ENCODE measurements around the gene AQP12A. TPM values are rescaled to one million over a fixed set of nuclear protein-coding genes. Genes with fewer than 3 reads are reported as not detected.

Gene AQP12A
- total RNA-seq, 4 donors from 2014 or later = not detected

DNA sequence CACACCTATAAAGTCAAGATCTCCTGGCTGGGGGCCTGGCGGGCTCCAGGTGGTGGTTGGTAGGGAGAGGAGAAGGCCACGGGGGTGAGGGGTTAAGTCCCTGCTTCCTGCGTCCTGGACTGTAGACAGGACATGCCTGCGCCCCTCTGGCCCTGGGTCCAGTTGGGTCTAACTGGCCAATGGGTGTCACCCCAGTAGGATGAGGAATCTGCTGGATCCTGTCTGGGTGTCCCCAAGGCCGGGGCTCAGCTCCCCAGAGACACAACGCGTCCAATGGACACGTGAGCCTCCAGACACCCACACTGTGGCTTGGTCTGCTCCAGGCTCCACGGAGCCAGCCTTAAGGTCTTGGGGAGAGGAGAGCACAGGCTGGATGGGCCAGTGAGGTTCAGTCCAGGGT, 19.6 kb downstream of the AQP12A start:
- Histone ChIP-seq H3K27ac (no peak overlapping the region), H3K4me3 (no peak overlapping the region), H3K27me3 (no peaks in the 10 kb centered on the region), H3K4me1 (no peaks in the 10 kb centered on the region), H3K36me3 (no peaks in the 10 kb centered on the region), H3K9me3 (no peaks in the 10 kb centered on the region)
- TF ChIP-seq POLR2A (IDR thresholded peaks at IDR 0.05) = no peak
- TF ChIP-seq, protein P1, sequence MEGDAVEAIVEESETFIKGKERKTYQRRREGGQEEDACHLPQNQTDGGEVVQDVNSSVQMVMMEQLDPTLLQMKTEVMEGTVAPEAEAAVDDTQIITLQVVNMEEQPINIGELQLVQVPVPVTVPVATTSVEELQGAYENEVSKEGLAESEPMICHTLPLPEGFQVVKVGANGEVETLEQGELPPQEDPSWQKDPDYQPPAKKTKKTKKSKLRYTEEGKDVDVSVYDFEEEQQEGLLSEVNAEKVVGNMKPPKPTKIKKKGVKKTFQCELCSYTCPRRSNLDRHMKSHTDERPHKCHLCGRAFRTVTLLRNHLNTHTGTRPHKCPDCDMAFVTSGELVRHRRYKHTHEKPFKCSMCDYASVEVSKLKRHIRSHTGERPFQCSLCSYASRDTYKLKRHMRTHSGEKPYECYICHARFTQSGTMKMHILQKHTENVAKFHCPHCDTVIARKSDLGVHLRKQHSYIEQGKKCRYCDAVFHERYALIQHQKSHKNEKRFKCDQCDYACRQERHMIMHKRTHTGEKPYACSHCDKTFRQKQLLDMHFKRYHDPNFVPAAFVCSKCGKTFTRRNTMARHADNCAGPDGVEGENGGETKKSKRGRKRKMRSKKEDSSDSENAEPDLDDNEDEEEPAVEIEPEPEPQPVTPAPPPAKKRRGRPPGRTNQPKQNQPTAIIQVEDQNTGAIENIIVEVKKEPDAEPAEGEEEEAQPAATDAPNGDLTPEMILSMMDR (IDR thresholded peaks at IDR 0.05) = no peak
- no peak for DNase-seq
- intact Hi-C loops (cut with DNase I; ENCODE audit: low total_unique reads) = no loop called here

DNA sequence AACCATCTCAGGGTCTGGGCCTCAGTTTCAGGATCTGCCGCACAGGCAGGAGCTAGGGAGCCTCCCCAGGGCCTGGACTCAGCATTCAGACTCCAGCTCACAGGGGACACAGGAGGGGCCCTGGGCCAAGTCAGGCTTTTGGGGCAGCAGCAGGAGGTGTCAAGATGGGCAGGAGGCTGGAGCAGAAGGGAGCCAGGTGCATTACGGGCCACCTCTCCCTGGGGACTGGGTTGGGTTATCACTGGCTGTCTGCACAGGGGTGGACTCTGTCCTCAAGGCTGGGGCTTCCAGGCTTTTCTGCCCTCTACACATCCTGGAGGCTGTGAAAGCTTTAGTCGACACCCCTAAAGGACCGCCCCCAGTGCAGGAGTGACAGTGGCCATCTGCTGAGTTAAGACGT, 20.0 kb downstream of the AQP12A start:
- H3K9me3 ChIP-seq = no peaks in the 10 kb centered on the region
- no peaks in the 10 kb centered on the region for H3K27me3 ChIP-seq
- intact Hi-C loops (cut with DNase I; ENCODE audit: low total_unique reads) = no loop called here
- no peak overlapping the region for H3K4me3 ChIP-seq
- DNase-seq = no peak
- H3K36me3 ChIP-seq = no peaks in the 10 kb centered on the region
- H3K4me1 ChIP-seq = no peaks in the 10 kb centered on the region
- no peak overlapping the region for H3K27ac ChIP-seq
- no peak for TF ChIP-seq POLR2A (IDR thresholded peaks at IDR 0.05)
- TF ChIP-seq, protein P1 (IDR thresholded peaks at IDR 0.05) = no peak

DNA sequence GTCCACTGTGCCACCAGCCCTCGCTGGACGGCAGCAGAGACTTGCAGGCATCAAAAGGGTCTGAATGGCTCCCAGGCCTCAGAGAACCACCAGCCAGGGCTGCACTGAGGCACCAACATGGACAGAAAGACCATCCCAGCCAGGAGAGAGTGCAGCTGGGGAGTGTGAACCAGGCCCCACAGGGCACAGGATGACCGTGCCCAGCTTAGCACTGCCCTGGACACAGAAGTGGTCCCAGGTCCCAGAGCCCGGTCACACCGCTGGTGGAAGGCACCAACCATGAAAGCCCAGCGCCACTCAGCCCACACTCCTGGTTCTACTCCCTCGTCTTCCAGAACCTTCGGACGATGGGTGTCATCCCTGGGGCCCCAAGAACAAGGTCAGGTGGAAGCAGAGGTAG, 20.5 kb downstream of the AQP12A start:
- Histone ChIP-seq H3K9me3 (no peaks in the 10 kb centered on the region), H3K4me3 (no peak overlapping the region), H3K4me1 (no peaks in the 10 kb centered on the region), H3K27ac (no peak overlapping the region), H3K36me3 (no peaks in the 10 kb centered on the region), H3K27me3 (no peaks in the 10 kb centered on the region)
- intact Hi-C loops (cut with DNase I; ENCODE audit: low total_unique reads) = no loop called here
- TF ChIP-seq POLR2A (IDR thresholded peaks at IDR 0.05) = no peak
- TF ChIP-seq, protein P1 (IDR thresholded peaks at IDR 0.05) = no peak
- DNase-seq = no peak

DNA sequence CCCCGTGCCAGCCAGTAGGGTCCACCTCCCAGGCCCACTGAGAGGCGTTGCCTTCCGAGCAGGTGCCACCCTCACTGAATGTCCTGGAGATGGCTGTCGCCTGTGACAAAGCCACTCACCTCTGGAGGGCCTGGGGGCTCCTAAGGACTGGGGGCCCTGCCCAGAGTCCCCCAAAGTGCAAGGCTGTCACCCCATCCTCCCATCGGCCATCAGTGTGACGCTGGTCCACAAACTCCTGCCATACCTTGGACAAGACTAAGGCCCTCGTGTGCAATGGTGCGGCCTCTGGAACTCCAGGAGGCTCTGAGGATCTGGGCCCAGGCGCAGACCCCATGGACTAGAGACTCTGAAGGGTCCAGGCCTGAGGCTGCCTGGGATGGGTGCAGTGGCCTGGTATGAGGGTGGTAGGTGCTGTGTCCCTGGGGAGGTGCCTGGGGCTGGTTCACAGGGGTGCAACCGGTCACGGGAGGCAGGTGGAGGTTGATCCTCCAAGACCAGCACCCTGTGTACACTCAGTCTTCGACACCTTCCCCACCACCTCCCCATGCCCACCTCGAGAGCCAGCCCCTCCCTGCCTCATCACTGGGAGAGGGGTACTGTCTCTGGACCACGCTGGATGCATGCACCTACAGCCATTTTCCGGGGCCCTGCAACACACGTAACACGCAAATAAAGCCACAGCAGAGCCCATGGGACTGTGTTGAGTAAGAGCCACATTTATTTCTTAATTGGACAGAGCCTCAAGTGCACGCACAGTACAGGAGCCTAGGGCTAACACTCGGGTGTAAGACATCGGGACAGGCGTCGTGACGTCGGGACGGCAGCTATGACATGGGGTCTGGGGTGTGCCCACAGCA, 21.6 kb downstream of the AQP12A start:
- no peak overlapping the region for H3K4me3 ChIP-seq
- no peak overlapping the region for H3K27ac ChIP-seq
- no peak for DNase-seq
- H3K4me1 ChIP-seq = no peaks in the 10 kb centered on the region
- intact Hi-C loops (cut with DNase I; ENCODE audit: low total_unique reads) = no loop called here
- TF ChIP-seq POLR2A (IDR thresholded peaks at IDR 0.05) = no peak
- TF ChIP-seq, protein P1 (IDR thresholded peaks at IDR 0.05) = no peak
- H3K36me3 ChIP-seq = no peaks in the 10 kb centered on the region
- no peaks in the 10 kb centered on the region for H3K9me3 ChIP-seq
- no peaks in the 10 kb centered on the region for H3K27me3 ChIP-seq

DNA sequence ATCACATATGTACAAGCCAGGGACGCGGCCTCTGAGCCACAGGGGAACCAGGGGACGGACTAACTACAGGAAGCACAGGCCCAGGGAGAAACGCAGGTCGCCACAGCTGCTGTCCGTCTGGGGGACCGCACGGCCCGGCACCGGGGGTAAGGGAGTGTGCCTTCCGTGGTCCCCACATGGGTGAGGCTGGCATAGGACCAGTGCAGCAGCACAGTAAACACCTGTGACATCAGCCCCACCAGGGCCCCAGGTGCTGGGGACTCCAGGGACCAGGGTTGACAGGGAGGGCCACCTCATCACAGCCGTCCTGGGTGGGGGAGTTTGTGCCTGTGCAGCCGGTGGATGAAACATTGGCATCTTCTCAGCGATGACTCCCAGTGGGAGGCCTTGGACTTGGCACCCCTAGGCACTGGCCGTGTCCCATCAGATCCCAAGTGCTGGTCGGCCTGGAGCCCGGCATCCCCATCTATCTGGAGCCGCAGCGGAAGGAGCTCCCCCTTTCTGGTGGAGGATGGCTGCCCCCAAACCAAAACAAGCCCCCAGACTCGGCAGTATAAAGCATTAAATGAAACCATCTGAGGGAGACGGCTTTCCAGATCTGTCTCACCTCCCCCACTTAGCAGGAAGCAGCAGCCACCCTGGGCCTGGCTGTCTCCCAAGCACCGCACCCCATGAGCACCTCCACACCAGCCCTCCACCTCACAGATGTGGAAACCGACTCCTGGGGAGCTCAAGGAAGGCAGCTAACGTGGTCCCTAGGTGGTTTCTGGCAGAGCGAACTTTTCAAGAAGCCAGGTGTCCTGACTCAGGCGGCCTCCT, 22.5 kb downstream of the AQP12A start:
- no peak for TF ChIP-seq POLR2A (IDR thresholded peaks at IDR 0.05)
- TF ChIP-seq, protein P1 (IDR thresholded peaks at IDR 0.05) = no peak
- DNase-seq = no peak
- Histone ChIP-seq H3K4me3 (no peak overlapping the region), H3K4me1 (no peaks in the 10 kb centered on the region), H3K27ac (no peak overlapping the region), H3K27me3 (no peaks in the 10 kb centered on the region), H3K9me3 (no peaks in the 10 kb centered on the region), H3K36me3 (no peaks in the 10 kb centered on the region)
- intact Hi-C loops (cut with DNase I; ENCODE audit: low total_unique reads) = no loop called here

Data from uterus (tissue), 4 donors.